ENCODE measurements around the gene EDN3.

GRCh38 chr20:59352541-59352940 is 52.1 kb downstream of the EDN3 start:
- TF ChIP-seq POLR2A (conservative IDR thresholded peaks at IDR 0.05) (no peak), TRIM28 (IDR thresholded peaks at IDR 0.05) (no peak), ADNP (tag; IDR thresholded peaks at IDR 0.05) (no peak), ZNF3 (CRISPR knock-in tag; IDR thresholded peaks at IDR 0.05) (no peak), ZSCAN32 (CRISPR knock-in tag; IDR thresholded peaks at IDR 0.05) (no peak), HMG20A (CRISPR knock-in tag; conservative IDR thresholded peaks at IDR 0.05) (no peak), REST (IDR thresholded peaks at IDR 0.05; ENCODE audit: borderline replicate concordance) (no peak), REST (CRISPR knock-in tag; IDR thresholded peaks at IDR 0.05; ENCODE audit: low read depth) (no peak), CTCF (IDR thresholded peaks at IDR 0.05 in 2 of 3, conservative IDR thresholded peaks at IDR 0.05 in 1 of 3; ENCODE audit: insufficient read depth in 2 of 3, low read depth in 1 of 3, low read length in 3 of 3) (no peak), ZBTB11 (CRISPR knock-in tag; IDR thresholded peaks at IDR 0.05) (no peak), ZFPM2 (CRISPR knock-in tag; IDR thresholded peaks at IDR 0.05) (no peak), RAD21 (CRISPR knock-in tag; conservative IDR thresholded peaks at IDR 0.05 in 1 of 2, IDR thresholded peaks at IDR 0.05 in 1 of 2) (no peak)

Data from K562 (cell line).